Activated naive CD4-positive, alpha-beta T cell treated with anti-CD3 and anti-CD28 coated beads for 36 hours (primary cell): ENCODE results near the gene SMG6. TPM values are rescaled to one million over a fixed set of nuclear protein-coding genes. Genes with fewer than 3 reads are reported as not detected.

ENCODE experiments used
- CTCF ChIA-PET: fragments of 350-600 bp; sonication (Branson Sonifier 250); formaldehyde crosslinking; loops from one replicate; lab custom pipeline; 2021; ENCODE audit warnings: antibody characterized with exemption; lab: Charles Lee
- DNase-seq: peaks from one replicate; pipeline ENCODE4 v3.0.0-alpha.2; 2020
- H3K27ac Mint-ChIP-seq: one replicate; pipeline ENCODE4 v1.8.0; 2021; ENCODE audit warnings: mild to moderate bottlenecking, mixed read lengths
- H3K27me3 Mint-ChIP-seq: one replicate; pipeline ENCODE4 v1.8.0; 2021; ENCODE audit warnings: low read depth, mixed read lengths
- H3K36me3 Mint-ChIP-seq: one replicate; pipeline ENCODE4 v1.8.0; 2021; ENCODE audit warnings: low read depth, mixed read lengths
- H3K4me1 Mint-ChIP-seq: one replicate; pipeline ENCODE4 v1.8.0; 2021; ENCODE audit warnings: low read depth, mixed read lengths
- H3K4me3 Mint-ChIP-seq: one replicate; pipeline ENCODE4 v1.8.0; 2021; ENCODE audit warnings: mild to moderate bottlenecking, moderate library complexity, mixed read lengths
- H3K9me3 Mint-ChIP-seq: one replicate; pipeline ENCODE4 v1.8.0; 2021; ENCODE audit warnings: mixed read lengths
- intact Hi-C: fragments of 100-400 bp; cut with micrococcal nuclease; formaldehyde crosslinking; loops from one replicate; pipeline ENCODE4 v1.15.1; 2023
- total RNA-seq, 2 experiments: library from RNA; stranded (reverse); gene quantifications; one replicate each; pipeline ENCODE4 v1.2.3, GENCODE V29; 2021

SMG6 gene
- total RNA-seq, 2 experiments from 2014 or later = 18.8 to 20.7 TPM

- Mint-ChIP-seq H3K27ac (peak overlapping the region; percentile 53), H3K27me3 (no peaks in the 10 kb centered on the region), H3K9me3 (no peaks in the 10 kb centered on the region), H3K4me3 (no peak overlapping the region), H3K4me1 (peaks cover 20% of the 10 kb centered on the region), H3K36me3 (no peaks in the 10 kb centered on the region)
- peak; percentile 87 for DNase-seq
- CTCF ChIA-PET = interaction anchor here (0.7 to 1.3 kb wide), 4 partner anchors 42 to 144 kb away, joined by 3 read pairs; no protein-coding TSS in a partner anchor
- intact Hi-C loops = no loop called here
These were observed 201.9 kb downstream of the SMG6 start for GRCh38 chr17:2101448-2102257.

GRCh38 chr17:2095536-2095910 lies 208.1 kb downstream of the SMG6 start:
- no peaks in the 10 kb centered on the region for H3K27me3 Mint-ChIP-seq
- intact Hi-C loops = no loop called here
- peaks cover 11% of the 10 kb centered on the region for H3K4me1 Mint-ChIP-seq
- no peak overlapping the region for H3K27ac Mint-ChIP-seq
- H3K4me3 Mint-ChIP-seq = no peak overlapping the region
- CTCF ChIA-PET = interaction anchor here (1.5 kb wide), 1 partner anchor 37 kb away, joined by 4 read pairs; no protein-coding TSS in a partner anchor
- H3K36me3 Mint-ChIP-seq = peaks cover 2% of the 10 kb centered on the region
- no peak for DNase-seq
- H3K9me3 Mint-ChIP-seq = no peaks in the 10 kb centered on the region

DNA sequence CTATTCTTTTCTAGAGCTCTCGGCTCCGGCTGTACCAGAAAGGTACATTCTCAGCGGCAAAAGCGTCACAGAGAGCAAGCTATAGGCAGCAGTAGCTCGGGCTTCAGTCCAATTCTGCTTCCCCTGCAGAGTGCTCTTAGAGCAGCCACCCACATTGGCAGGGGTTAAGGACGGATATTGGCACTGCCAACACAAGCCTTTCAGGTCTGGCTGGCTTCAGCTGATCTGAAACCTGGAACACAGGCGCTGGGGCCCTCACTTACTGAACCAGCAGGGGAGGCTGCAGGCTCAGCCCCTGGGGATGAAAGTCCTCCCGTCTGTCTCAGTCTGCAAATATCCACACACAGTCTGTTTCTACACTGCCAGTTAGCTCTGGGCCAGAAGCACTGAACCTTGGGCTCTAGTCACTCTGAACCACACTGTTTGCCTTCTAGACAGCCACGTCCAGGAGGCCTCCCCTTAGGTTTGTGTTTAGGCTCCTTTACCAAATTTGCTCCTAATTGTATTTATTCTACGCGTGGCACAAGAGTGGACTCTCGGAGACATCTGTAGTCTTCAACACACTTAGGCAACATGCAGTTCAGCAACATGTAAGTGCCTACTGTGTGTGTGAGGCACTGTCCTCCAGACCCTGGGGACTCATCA lies 208.6 kb downstream of the SMG6 start:
- CTCF ChIA-PET = interaction anchor here (0.7 to 1.5 kb wide), 4 partner anchors 29 to 200 kb away, joined by 3 to 4 read pairs (median 3); no protein-coding TSS in a partner anchor
- H3K4me3 Mint-ChIP-seq = no peak overlapping the region
- intact Hi-C loops = no loop called here
- H3K27me3 Mint-ChIP-seq = no peaks in the 10 kb centered on the region
- H3K27ac Mint-ChIP-seq = no peak overlapping the region
- no peak for DNase-seq
- peaks cover 2% of the 10 kb centered on the region for H3K36me3 Mint-ChIP-seq
- H3K4me1 Mint-ChIP-seq = peaks cover 16% of the 10 kb centered on the region
- H3K9me3 Mint-ChIP-seq = no peaks in the 10 kb centered on the region

DNA sequence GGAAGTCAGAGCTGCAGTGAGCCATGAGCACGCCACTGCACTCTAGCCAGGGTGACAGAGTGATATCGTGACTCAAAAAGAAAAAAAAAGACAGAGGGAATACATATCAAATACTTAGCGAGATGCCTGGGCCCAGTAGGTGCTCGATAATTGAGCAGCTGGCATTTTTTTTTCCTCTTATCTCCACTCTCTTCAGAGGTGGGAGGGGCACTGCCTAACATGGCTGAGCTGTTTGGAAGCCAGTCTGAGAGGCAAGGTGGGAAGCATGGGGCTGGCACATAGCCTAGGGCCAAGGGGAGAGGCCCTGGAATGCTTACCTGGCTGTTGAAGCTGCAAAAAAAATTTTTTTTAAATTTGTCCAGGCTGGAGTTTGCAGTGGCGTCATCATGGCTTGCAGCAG lies 210.2 kb downstream of the SMG6 start:
- H3K9me3 Mint-ChIP-seq = no peaks in the 10 kb centered on the region
- no peaks in the 10 kb centered on the region for H3K27me3 Mint-ChIP-seq
- peaks cover 33% of the 10 kb centered on the region for H3K4me1 Mint-ChIP-seq
- H3K27ac Mint-ChIP-seq = no peak overlapping the region
- CTCF ChIA-PET = interaction anchor here (0.5 to 1.1 kb wide), 3 partner anchors 39 to 188 kb away, joined by 3 to 8 read pairs (median 4); partner anchors contain the start of gene HIC1
- peaks cover 2% of the 10 kb centered on the region for H3K36me3 Mint-ChIP-seq
- DNase-seq = no peak
- H3K4me3 Mint-ChIP-seq = no peak overlapping the region
- intact Hi-C loops = no loop called here

DNA sequence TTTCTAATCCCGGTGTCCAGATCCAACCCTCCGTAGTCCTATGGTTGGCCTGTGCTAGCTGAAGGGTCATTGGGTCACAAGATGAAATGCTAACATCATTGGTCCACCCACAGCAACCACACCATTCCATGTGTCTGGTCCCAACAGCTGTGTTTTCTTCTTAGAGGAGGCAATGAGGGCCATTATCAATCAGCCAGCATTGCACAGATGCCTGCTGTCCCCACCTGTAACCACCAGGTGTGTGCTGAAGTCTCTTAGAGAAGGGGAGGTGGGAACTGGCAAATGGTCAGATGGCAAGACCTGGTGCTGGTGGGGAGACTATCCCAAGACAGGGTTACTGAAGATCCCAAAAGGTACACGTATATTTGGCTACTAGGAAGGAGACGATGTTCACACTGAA lies 211.3 kb downstream of the SMG6 start:
- intact Hi-C loops = no loop called here
- Mint-ChIP-seq H3K9me3 (no peaks in the 10 kb centered on the region), H3K4me3 (no peak overlapping the region), H3K27ac (no peak overlapping the region), H3K27me3 (no peaks in the 10 kb centered on the region), H3K36me3 (peaks cover 5% of the 10 kb centered on the region), H3K4me1 (peaks cover 43% of the 10 kb centered on the region)
- CTCF ChIA-PET = interaction anchor here (1.5 kb wide), 1 partner anchor 132 kb away, joined by 3 read pairs; no protein-coding TSS in a partner anchor
- DNase-seq = no peak

DNA sequence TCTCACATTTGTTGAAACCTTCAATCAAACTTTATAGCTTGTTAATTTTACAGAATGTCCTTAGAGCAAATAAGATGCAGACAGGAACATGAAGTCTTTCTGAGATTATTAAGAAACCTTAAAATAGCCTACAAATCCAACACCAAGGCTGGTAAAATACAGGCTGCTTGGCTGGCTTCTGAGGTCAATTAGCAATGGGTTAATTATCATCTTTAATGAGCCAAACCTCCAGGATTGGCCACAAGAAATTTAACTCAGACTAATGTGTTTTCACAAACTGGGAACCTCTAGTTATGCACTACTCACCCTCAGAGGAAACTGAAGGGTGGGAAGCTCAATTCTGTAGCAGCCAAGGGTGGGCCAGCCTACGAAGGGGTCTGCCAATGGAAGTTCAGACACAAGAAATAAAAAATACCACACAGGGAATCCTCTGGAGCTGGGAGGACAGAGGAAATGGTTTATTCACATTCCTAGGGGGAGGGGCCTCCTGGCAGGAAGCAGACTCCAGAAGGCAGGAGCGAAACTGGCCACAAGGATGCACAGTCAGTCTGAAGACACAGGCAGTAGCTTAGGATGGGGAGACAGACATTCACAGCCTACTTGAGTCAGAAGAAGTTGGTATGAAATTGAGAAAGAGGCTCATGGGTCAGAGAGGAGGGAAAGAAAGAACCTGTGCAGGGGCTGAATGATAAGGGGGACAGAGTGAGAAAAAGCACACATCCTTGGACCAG lies 212.6 kb downstream of the SMG6 start:
- intact Hi-C loops = no loop called here
- peak overlapping the region; percentile 57 for H3K27ac Mint-ChIP-seq
- H3K36me3 Mint-ChIP-seq = peaks cover 9% of the 10 kb centered on the region
- no peak for DNase-seq
- no peak overlapping the region for H3K4me3 Mint-ChIP-seq
- CTCF ChIA-PET = interaction anchor here (1.1 to 3.4 kb wide), 4 partner anchors 9 to 154 kb away, joined by 3 to 19 read pairs (median 8); partner anchors contain the start of gene HIC1
- H3K4me1 Mint-ChIP-seq = peaks cover 55% of the 10 kb centered on the region
- no peaks in the 10 kb centered on the region for H3K27me3 Mint-ChIP-seq
- H3K9me3 Mint-ChIP-seq = no peaks in the 10 kb centered on the region

DNA sequence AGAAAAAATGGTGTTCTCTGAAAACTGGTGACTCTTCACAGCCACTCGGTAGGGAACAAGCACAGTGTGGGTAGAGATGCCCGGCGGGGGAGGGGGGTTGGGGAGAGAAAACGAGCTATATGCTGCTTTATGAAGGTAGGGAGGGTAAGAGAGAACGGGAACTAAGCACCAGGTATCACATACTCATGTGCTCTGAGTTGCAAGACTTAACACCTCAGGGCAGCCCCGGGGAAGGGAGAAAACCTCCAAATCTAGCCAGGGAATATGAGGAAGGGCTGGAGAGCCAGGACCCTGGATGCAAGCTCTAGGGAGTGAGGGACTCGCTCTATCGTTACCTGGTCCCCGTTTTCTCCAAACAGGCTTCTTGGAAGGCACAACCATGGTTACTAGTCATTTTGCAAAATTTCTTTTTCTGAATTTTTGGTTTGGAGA lies 213.4 kb downstream of the SMG6 start:
- Mint-ChIP-seq H3K27me3 (no peaks in the 10 kb centered on the region), H3K36me3 (peaks cover 9% of the 10 kb centered on the region), H3K27ac (peak overlapping the region; percentile 89), H3K9me3 (no peaks in the 10 kb centered on the region), H3K4me1 (peaks cover 57% of the 10 kb centered on the region), H3K4me3 (peak overlapping the region; percentile 88)
- intact Hi-C loops = no loop called here
- CTCF ChIA-PET = interaction anchor here (0.5 to 3.4 kb wide), 5 partner anchors 9 to 1618 kb away, joined by 3 to 19 read pairs (median 3); partner anchors contain the start of gene HIC1
- peak; percentile 49 for DNase-seq

DNA sequence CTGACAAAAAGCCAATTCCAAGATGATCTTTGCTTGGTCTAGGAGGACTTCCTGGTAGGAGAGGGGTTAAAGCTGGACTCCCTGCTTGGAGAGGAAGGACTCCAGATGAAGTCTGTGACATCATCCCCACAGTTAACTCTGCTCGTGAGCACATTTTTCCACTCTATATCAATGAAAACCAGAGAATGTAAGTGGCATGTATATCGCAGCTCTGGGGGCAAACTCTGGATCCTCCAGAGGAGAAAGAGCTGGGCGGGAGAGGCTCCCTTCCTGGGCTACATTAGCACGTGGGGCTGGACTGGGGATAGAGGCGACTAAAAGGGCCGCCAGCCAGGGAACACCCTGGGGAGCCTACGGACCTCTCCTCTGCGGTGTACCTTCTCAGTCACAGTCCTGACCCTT lies 214.6 kb downstream of the SMG6 start:
- CTCF ChIA-PET = interaction anchor here (0.6 to 3.4 kb wide), 7 partner anchors 18 to 196 kb away, joined by 3 to 19 read pairs (median 4); partner anchors contain the start of gene HIC1

GRCh38 chr17:2087597-2088211 lies 215.9 kb downstream of the SMG6 start:
- H3K4me3 Mint-ChIP-seq = no peak overlapping the region

More for the DNA sequence above, 214.6 kb downstream of the SMG6 start:
- intact Hi-C loops = loop anchor here (2.0 kb wide), 1 partner anchor 134 kb away; no protein-coding TSS in a partner anchor
- Mint-ChIP-seq H3K27ac (peak overlapping the region; percentile 89), H3K4me3 (peak overlapping the region; percentile 88), H3K9me3 (no peaks in the 10 kb centered on the region), H3K4me1 (peaks cover 60% of the 10 kb centered on the region), H3K27me3 (no peaks in the 10 kb centered on the region), H3K36me3 (peaks cover 14% of the 10 kb centered on the region)
- DNase-seq = no peak

DNA sequence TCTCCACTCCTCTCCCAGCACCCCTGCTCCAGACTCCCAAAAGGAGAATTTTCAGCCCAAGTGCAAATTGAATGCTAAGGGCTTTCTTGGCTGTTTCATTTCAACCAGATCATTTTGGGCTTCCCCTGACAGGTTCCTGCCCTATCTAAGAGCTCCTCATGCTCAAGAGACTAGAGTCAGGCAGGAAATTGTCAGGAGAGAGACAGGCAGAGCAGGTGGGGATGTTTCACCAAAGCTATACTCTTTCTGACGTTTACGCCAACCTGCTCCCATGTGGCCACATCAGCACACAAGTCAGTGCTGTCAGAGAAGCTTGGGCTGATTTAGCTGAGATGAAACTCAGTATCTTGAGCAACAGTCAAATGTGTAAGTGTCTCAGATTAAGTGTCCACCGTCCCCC lies 217.3 kb downstream of the SMG6 start:
- intact Hi-C loops = no loop called here
- DNase-seq = peak; percentile 16

More at GRCh38 chr17:2087597-2088211, 215.9 kb downstream of the SMG6 start:
- Mint-ChIP-seq H3K9me3 (no peaks in the 10 kb centered on the region), H3K36me3 (peaks cover 18% of the 10 kb centered on the region), H3K27ac (no peak overlapping the region), H3K4me1 (peaks cover 60% of the 10 kb centered on the region), H3K27me3 (no peaks in the 10 kb centered on the region)
- intact Hi-C loops = loop anchor here (1.0 to 2.0 kb wide), 2 partner anchors 17 to 135 kb away; no protein-coding TSS in a partner anchor
- DNase-seq = peak; percentile 71
- CTCF ChIA-PET = interaction anchor here (0.6 to 3.1 kb wide), 7 partner anchors 12 to 166 kb away, joined by 3 to 18 read pairs (median 3); partner anchors contain the start of gene HIC1

DNA sequence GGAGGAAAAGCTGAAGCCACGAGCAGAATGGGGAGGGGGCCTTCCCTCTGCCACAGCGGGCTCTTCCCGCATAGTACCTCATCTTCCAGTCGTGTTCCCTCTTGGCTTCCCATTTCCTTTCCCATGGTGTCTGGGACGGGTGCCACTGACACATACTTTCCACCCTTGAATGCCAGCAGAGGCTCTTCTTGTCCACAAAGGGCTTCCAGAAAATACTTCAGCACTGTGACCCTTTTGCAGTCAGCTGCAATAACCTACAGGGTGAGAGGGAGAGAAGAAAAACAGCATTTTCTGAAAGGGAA lies 218.0 kb downstream of the SMG6 start:
- no peaks in the 10 kb centered on the region for H3K9me3 Mint-ChIP-seq
- no peak overlapping the region for H3K4me3 Mint-ChIP-seq
- H3K27me3 Mint-ChIP-seq = no peaks in the 10 kb centered on the region
- CTCF ChIA-PET = interaction anchor here (0.6 to 1.2 kb wide), 3 partner anchors 15 to 145 kb away, joined by 4 to 5 read pairs (median 4); no protein-coding TSS in a partner anchor
- no peak for DNase-seq
- H3K27ac Mint-ChIP-seq = no peak overlapping the region
- H3K36me3 Mint-ChIP-seq = peaks cover 29% of the 10 kb centered on the region
- intact Hi-C loops = no loop called here
- peaks cover 50% of the 10 kb centered on the region for H3K4me1 Mint-ChIP-seq

More for the DNA sequence above, 217.3 kb downstream of the SMG6 start:
- CTCF ChIA-PET = interaction anchor here (0.6 to 1.2 kb wide), 3 partner anchors 16 to 174 kb away, joined by 3 to 4 read pairs (median 4); no protein-coding TSS in a partner anchor
- H3K4me1 Mint-ChIP-seq = peaks cover 57% of the 10 kb centered on the region
- no peak overlapping the region for H3K4me3 Mint-ChIP-seq
- no peaks in the 10 kb centered on the region for H3K9me3 Mint-ChIP-seq
- no peaks in the 10 kb centered on the region for H3K27me3 Mint-ChIP-seq
- no peak overlapping the region for H3K27ac Mint-ChIP-seq
- H3K36me3 Mint-ChIP-seq = peaks cover 24% of the 10 kb centered on the region
